ENCODE results near the gene SLC6A5. TPM values are rescaled to one million over a fixed set of nuclear protein-coding genes. Genes with fewer than 3 reads are reported as not detected.
A peak's percentile ranks its signal among the peaks of the same experiment; 100 is the strongest.

SLC6A5 gene
- polyA plus RNA-seq, 10 donors, result 0.06 TPM; not detected in 9

- DNase-seq, result peak in 1 of 3 donors; percentile 21
These were observed 69.7 kb downstream of the SLC6A5 start, which contains the start of gene NELL1 for GRCh38 chr11:20668844-20669819. Gene NELL1, plus strand, starts transcription at chr11:20669586.

- DNase-seq, result peak in 1 of 3 donors; percentile 2
These were observed 70.6 kb downstream of the SLC6A5 start for GRCh38 chr11:20669820-20670684.

GRCh38 chr11:20670932-20671403, 71.6 kb downstream of the SLC6A5 start:
- peak in 1 of 3 donors; percentile 3 for DNase-seq

GRCh38 chr11:20671856-20672546, 72.6 kb downstream of the SLC6A5 start:
- peak in 1 of 3 donors; percentile 6 for DNase-seq

- no peak for DNase-seq
These were observed 73.2 kb downstream of the SLC6A5 start for GRCh38 chr11:20672575-20672974.

- no peak for DNase-seq
These were observed 77.2 kb downstream of the SLC6A5 start for GRCh38 chr11:20676658-20677057.

- no peak for DNase-seq
These were observed 89.4 kb downstream of the SLC6A5 start for GRCh38 chr11:20688761-20689160.

- no peak for DNase-seq
These were observed 108.5 kb downstream of the SLC6A5 start for GRCh38 chr11:20707876-20708275.

Other genes starting within 250 kb of the SLC6A5 start
- gene HTATIP2, start 235.9 kb upstream of the SLC6A5 start, polyA plus RNA-seq (ENCODE audit: insufficient read length in 10 of 10), result 1 to 10 TPM; 1.6 to 5.9 (median 3.0) TPM
- 10 to 100 TPM in 6 of 10 donors, 1 to 10 TPM in 4; 9.2 to 13.3 (median 12.0) TPM for gene PRMT3, start 211.9 kb upstream of the SLC6A5 start, polyA plus RNA-seq (ENCODE audit: insufficient read length in 10 of 10)
- 1 to 10 TPM; 3.5 to 6.0 (median 4.9) TPM for gene NELL1, start 70.0 kb downstream of the SLC6A5 start, polyA plus RNA-seq (ENCODE audit: insufficient read length in 10 of 10)

Measured in muscle of back (tissue), 11 donors.